K562 (cell line): Measurements from ENCODE around the gene NRP2. TPM values are rescaled to one million over a fixed set of nuclear protein-coding genes. Genes with fewer than 3 reads are reported as not detected.

Experiments
- ATAC-seq: fragments of 200-7000 bp; cut with Tn5 transposase; 3 replicates; pipeline ENCODE4 v1.9.1; 2020; ENCODE audit warnings: moderate library complexity
- BruUV-seq: library from RNA; stranded (reverse); fragments of 400-500 nt; replicated peaks from 2 replicates; lab custom pipeline; 2021; lab: Mats Ljungman, UMichigan
- CTCF ChIA-PET: fragments of 300-600 bp; formaldehyde crosslinking; extraction: SDS; loops from one replicate; lab custom pipeline; 2021; ENCODE audit warnings: low intra/inter-chr PET ratio; lab: Yijun Ruan, JAX
- POLR2A ChIA-PET: fragments of 300-600, 350-650 bp; sonication (Branson Sonifier 250); formaldehyde crosslinking; extraction: SDS; loops from one replicate; lab custom pipeline; 2021; ENCODE audit warnings: antibody characterized with exemption, inconsistent platforms; lab: Yijun Ruan, JAX
- DNase-seq, 4 experiments: peaks; one replicate each; pipeline versions ENCODE4 v3.0.0 to v3.0.0-alpha.2; 2011 to 2018; ENCODE audit warnings: low spot score in 3 of 4, mixed read lengths in 3 of 4; ENCODE audit errors: extremely low read depth in 1 of 4
- FAIRE-seq: peaks from 2 replicates; lab custom pipeline; 2011; peaks lifted over from hg19 to GRCh38; lab: Jason Lieb, UNC
- H2AFZ ChIP-seq: 2 replicates; pipeline ENCODE4 v1.6.0; 2011; ENCODE audit warnings: low read depth, low read length, control low read depth, inconsistent platforms
- H3K27ac ChIP-seq: fragments of 200-600 bp; 3 replicates; pipeline ENCODE4 v1.8.0; 2011; ENCODE audit warnings: low read depth, mild to moderate bottlenecking, control low read depth, inconsistent platforms, low read length, moderate library complexity, mixed read lengths; ENCODE audit errors: extremely low read depth
- H3K27me3 ChIP-seq, 2 experiments: fragments of 300-600 bp in 1 of 2; 2 replicates in 1 of 2; 3 replicates in 1 of 2; pipeline versions ENCODE4 v1.6.0 to v1.8.0; 2011; ENCODE audit warnings: inconsistent platforms in 2 of 2, low read length in 2 of 2, mild to moderate bottlenecking in 1 of 2, mixed read lengths in 1 of 2, moderate library complexity in 1 of 2; ENCODE audit not compliant: control insufficient read depth in 2 of 2, insufficient read depth in 2 of 2
- H3K36me3 ChIP-seq: fragments of 300-600 bp; 3 replicates; pipeline ENCODE4 v1.8.0; 2011; ENCODE audit warnings: mild to moderate bottlenecking, low read length, inconsistent platforms; ENCODE audit not compliant: control insufficient read depth, insufficient read depth
- H3K4me1 ChIP-seq, 2 experiments: fragments of 200-600 bp in 1 of 2; replicated peaks in 1 of 2; 2 replicates in 1 of 2; 3 replicates in 1 of 2; pipeline versions ENCODE4 v1.5.1 to v1.8.0; 2011; ENCODE audit warnings: inconsistent platforms in 2 of 2, low read length in 2 of 2, mild to moderate bottlenecking in 1 of 2, mixed read lengths in 1 of 2, moderate library complexity in 1 of 2; ENCODE audit not compliant: control insufficient read depth in 2 of 2, insufficient read depth in 2 of 2
- H3K4me2 ChIP-seq: 2 replicates; pipeline ENCODE4 v1.6.1; 2011; ENCODE audit warnings: low read length, control low read depth, inconsistent platforms, mixed read lengths; ENCODE audit not compliant: insufficient read depth
- H3K4me3 ChIP-seq: fragments of 200-600 bp; sonication (generic), shearing (Covaris generic); 2 replicates; pipeline ENCODE4 v1.5.1; 2016; ENCODE audit warnings: control low read depth, inconsistent platforms
- H3K79me2 ChIP-seq: fragments of 200-600 bp; 3 replicates; pipeline ENCODE4 v1.8.0; 2011; ENCODE audit warnings: low read length, inconsistent platforms; ENCODE audit not compliant: control insufficient read depth, insufficient read depth
- H3K9ac ChIP-seq, 2 experiments: 2 replicates each; pipeline versions ENCODE4 v1.6.0 to v1.6.1; 2011; ENCODE audit warnings: low read depth in 2 of 2, low read length in 2 of 2, control low read depth in 1 of 2, inconsistent platforms in 1 of 2, mild to moderate bottlenecking in 1 of 2, mixed read lengths in 1 of 2; ENCODE audit not compliant: insufficient read depth in 1 of 2
- H3K9me1 ChIP-seq: one replicate; pipeline ENCODE4 v1.6.0; 2011; ENCODE audit warnings: inconsistent platforms, mild to moderate bottlenecking, low read length, moderate library complexity; ENCODE audit not compliant: control insufficient read depth, insufficient read depth
- H3K9me3 ChIP-seq: replicated peaks from 2 replicates; pipeline ENCODE4 v1.5.1; 2011; ENCODE audit warnings: low read depth, low read length, inconsistent platforms; ENCODE audit not compliant: control insufficient read depth, insufficient read depth
- H4K20me1 ChIP-seq: replicated peaks from 2 replicates; pipeline ENCODE4 v1.6.1; 2011; ENCODE audit warnings: low read length, inconsistent platforms, mixed read lengths; ENCODE audit not compliant: control insufficient read depth, insufficient read depth
- CREB3L1 ChIP-seq: fragments of 450-650 bp; IDR thresholded peaks from 2 replicates; pipeline ENCODE4 v1.6.1; 2014; ENCODE audit warnings: low read depth, mild to moderate bottlenecking, moderate library complexity, borderline replicate concordance
- CTCF ChIP-seq, 3 experiments: IDR thresholded peaks in 2 of 3; conservative IDR thresholded peaks in 1 of 3; 2 replicates each; pipeline ENCODE4 v1.5.1; 2011 to 2012; ENCODE audit warnings: low read length in 3 of 3, mild to moderate bottlenecking in 3 of 3, control low read depth in 2 of 3, improper control_type of control experiment in 1 of 3, inconsistent platforms in 1 of 3, low read depth in 1 of 3, mixed read lengths in 1 of 3, moderate library complexity in 1 of 3; ENCODE audit not compliant: insufficient read depth in 2 of 3
- FUS ChIP-seq: fragments of 200-400 bp; formaldehyde crosslinking; optimal IDR thresholded peaks from 2 replicates; pipeline ENCODE3; 2017; ENCODE audit warnings: low read depth, low read length
- HEY1 ChIP-seq: fragments of 250-450 bp; sonication (Bioruptor Pico); IDR thresholded peaks from 2 replicates; pipeline ENCODE4 v1.5.0; 2020; ENCODE audit warnings: mild to moderate bottlenecking, moderate library complexity, borderline replicate concordance
- JUN ChIP-seq, 2 experiments: sonication (generic) in 1 of 2; formaldehyde crosslinking in 1 of 2; IDR thresholded peaks; 2 replicates each; pipeline versions ENCODE4 v1.6.1 to v1.8.0; 2012 to 2022; ENCODE audit warnings: borderline replicate concordance in 2 of 2, mild to moderate bottlenecking in 2 of 2, improper control_type of control experiment in 1 of 2, low read depth in 1 of 2, low read length in 1 of 2, missing genetic modification reagents in 1 of 2
- MBD2 ChIP-seq: sonication (generic); IDR thresholded peaks from 2 replicates; pipeline ENCODE4 v1.6.1; 2016; ENCODE audit warnings: low read depth, borderline replicate concordance
- RHOXF2B ChIP-seq: fragments of 250-450 bp; sonication (Bioruptor Pico); conservative IDR thresholded peaks from 2 replicates; pipeline ENCODE4 v1.5.1; 2021
- SRSF3 ChIP-seq: fragments of 200-400 bp; formaldehyde crosslinking; IDR thresholded peaks from 2 replicates; pipeline ENCODE4 v1.6.1; 2016; ENCODE audit warnings: mild to moderate bottlenecking, low read length, moderate library complexity; ENCODE audit not compliant: insufficient read depth
- THAP12 ChIP-seq: fragments of 250-450 bp; sonication (Bioruptor Pico); IDR thresholded peaks from 2 replicates; pipeline ENCODE4 v1.9.0; 2021; ENCODE audit warnings: mild to moderate bottlenecking, inconsistent platforms
- THRB ChIP-seq: fragments of 450-650 bp; formaldehyde crosslinking; conservative IDR thresholded peaks from 2 replicates; pipeline ENCODE4 v1.4.0; 2022; ENCODE audit warnings: mild to moderate bottlenecking, missing genetic modification characterization
- ZNF311 ChIP-seq: fragments of 250-450 bp; sonication (Bioruptor Pico); IDR thresholded peaks from 2 replicates; pipeline ENCODE4 v1.4.0; 2020; ENCODE audit warnings: mild to moderate bottlenecking, moderate library complexity
- ZNF398 ChIP-seq: fragments of 250-450 bp; sonication (Bioruptor Pico); IDR thresholded peaks from 2 replicates; pipeline ENCODE4 v1.8.0; 2021; ENCODE audit warnings: moderate library complexity, mild to moderate bottlenecking, inconsistent platforms
- WGBS: fragments of 100-300 bp; shearing (Covaris generic); methylation state at CpG from one replicate; pipeline ENCODE4 v1.1.6; 2016; ENCODE audit warnings: low coverage, mixed read lengths; ENCODE audit not compliant: insufficient coverage; ENCODE audit errors: missing lambda C conversion rate; 5-methylcytosine and 5-hydroxymethylcytosine counted together
- in situ Hi-C: fragments of 300-500 bp; cut with MboI; formaldehyde crosslinking; loops from 4 replicates; pipeline ENCODE4 v1.15.0; 2018; ENCODE audit warnings: inconsistent platforms, mixed read lengths
- intact Hi-C: fragments of 100-400 bp; cut with micrococcal nuclease; formaldehyde crosslinking; loops from 2 replicates; pipeline ENCODE4 v1.14.2; 2022
- polyA plus RNA-seq, 8 experiments: library from polyadenylated mRNA; depleted of rRNA in 4 of 8; stranded (reverse) in 5 of 8; unstranded in 3 of 8; fragments of >200 nt; fragmentation: Nextera tagmentation in 2 of 8; fragmentation: Illumina TruSeq in 1 of 8; extraction: Ambion mirVana in 2 of 8; extraction: Trizol in 1 of 8; gene quantifications; 2 replicates each; pipeline versions ENCODE4 v1.2.1 to v1.2.3, GENCODE V29; 2011 to 2014; ENCODE audit warnings: inconsistent platforms in 1 of 8, missing spikeins in 1 of 8
- total RNA-seq, 7 experiments: library from RNA; depleted of rRNA in 6 of 7; stranded (reverse); fragments of >200 nt in 6 of 7; fragmentation: Illumina TruSeq in 2 of 7; extraction: Trizol in 2 of 7; gene quantifications; 2 replicates each; pipeline versions ENCODE4 v1.2.1 to v1.2.3, GENCODE V29; 2011 to 2021; ENCODE audit warnings: low replicate concordance in 1 of 7

The NRP2 gene
- total and polyA plus RNA-seq, 9 of the 15 experiments (the other 6 are each of a cell fraction or from before 2014, with no cell fraction given) = 0.05 to 0.31 (median 0.15) TPM; not detected in 5

GRCh38 chr2:205740381-205740780 lies 58.1 kb downstream of the NRP2 start:
- in situ Hi-C loops = no loop called here
- H4K20me1 ChIP-seq = no peaks in the 10 kb centered on the region
- no peaks in the 10 kb centered on the region for H3K36me3 ChIP-seq
- ATAC-seq (no peak), FAIRE-seq (no peak), DNase-seq (no peak)
- 0% methylated on average over 8 of the region's 8 CpGs for WGBS
- H3K27me3 ChIP-seq = peaks cover 3 to 31% of the 10 kb centered on the region in 2 experiments; a peak in 4 of 5 replicates
- no peaks in the 10 kb centered on the region for H3K9me3 ChIP-seq
- no peak overlapping the region for H3K9ac ChIP-seq
- H3K79me2 ChIP-seq = no peaks in the 10 kb centered on the region
- H3K9me1 ChIP-seq = no peaks in the 10 kb centered on the region
- H2AFZ ChIP-seq = no peak overlapping the region
- ChIA-PET CTCF (no interaction called here), POLR2A (no interaction called here)
- no peak overlapping the region for H3K4me2 ChIP-seq
- H3K4me1 ChIP-seq = no peaks in the 10 kb centered on the region
- no peak overlapping the region for H3K4me3 ChIP-seq
- no peak overlapping the region for H3K27ac ChIP-seq
- intact Hi-C loops = no loop called here
- no TSS peak for BruUV-seq
- no peak for TF ChIP-seq CTCF (IDR thresholded peaks at IDR 0.05 in 2 of 3, conservative IDR thresholded peaks at IDR 0.05 in 1 of 3; ENCODE audit: insufficient read depth in 2 of 3, low read depth in 1 of 3, low read length in 3 of 3)
- no peak for TF ChIP-seq JUN (IDR thresholded peaks at IDR 0.05; ENCODE audit: borderline replicate concordance, low read depth, low read length)
- TF ChIP-seq JUN (CRISPR knock-in tag; IDR thresholded peaks at IDR 0.05; ENCODE audit: borderline replicate concordance) = no peak
- no peak for TF ChIP-seq THAP12 (CRISPR knock-in tag)
- TF ChIP-seq THRB (CRISPR knock-in tag) = no peak
- TF ChIP-seq HEY1 (CRISPR knock-in tag) = no peak
- TF ChIP-seq FUS = no peak
- TF ChIP-seq RHOXF2B = no peak
- TF ChIP-seq CREB3L1 = no peak
- TF ChIP-seq ZNF311 (CRISPR knock-in tag) = no peak
- no peak for TF ChIP-seq MBD2
- no peak for TF ChIP-seq ZNF398 (CRISPR knock-in tag)
- TF ChIP-seq SRSF3 = no peak
